Esophagus squamous epithelium (tissue), 4 donors: ENCODE measurements around the gene RBM34.

Experiments
- POLR2A ChIP-seq, 4 donors: fragments of 450-650 bp; IDR thresholded peaks; one replicate each; pipeline ENCODE4 v1.6.1; 2017; ENCODE audit warnings: antibody characterized with exemption in 4 of 4, mild to moderate bottlenecking in 4 of 4, moderate library complexity in 3 of 4
- TF ChIP-seq, protein P1 (sequence below), 6 experiments: fragments of 450-650 bp in 4 of 6; fragments of 200-600 bp in 2 of 6; sonication (generic) in 2 of 6; IDR thresholded peaks; one replicate each; pipeline ENCODE4 v1.5.1; 2016 to 2019; ENCODE audit warnings: antibody characterized with exemption in 6 of 6, mild to moderate bottlenecking in 4 of 6, moderate library complexity in 4 of 6

DNA sequence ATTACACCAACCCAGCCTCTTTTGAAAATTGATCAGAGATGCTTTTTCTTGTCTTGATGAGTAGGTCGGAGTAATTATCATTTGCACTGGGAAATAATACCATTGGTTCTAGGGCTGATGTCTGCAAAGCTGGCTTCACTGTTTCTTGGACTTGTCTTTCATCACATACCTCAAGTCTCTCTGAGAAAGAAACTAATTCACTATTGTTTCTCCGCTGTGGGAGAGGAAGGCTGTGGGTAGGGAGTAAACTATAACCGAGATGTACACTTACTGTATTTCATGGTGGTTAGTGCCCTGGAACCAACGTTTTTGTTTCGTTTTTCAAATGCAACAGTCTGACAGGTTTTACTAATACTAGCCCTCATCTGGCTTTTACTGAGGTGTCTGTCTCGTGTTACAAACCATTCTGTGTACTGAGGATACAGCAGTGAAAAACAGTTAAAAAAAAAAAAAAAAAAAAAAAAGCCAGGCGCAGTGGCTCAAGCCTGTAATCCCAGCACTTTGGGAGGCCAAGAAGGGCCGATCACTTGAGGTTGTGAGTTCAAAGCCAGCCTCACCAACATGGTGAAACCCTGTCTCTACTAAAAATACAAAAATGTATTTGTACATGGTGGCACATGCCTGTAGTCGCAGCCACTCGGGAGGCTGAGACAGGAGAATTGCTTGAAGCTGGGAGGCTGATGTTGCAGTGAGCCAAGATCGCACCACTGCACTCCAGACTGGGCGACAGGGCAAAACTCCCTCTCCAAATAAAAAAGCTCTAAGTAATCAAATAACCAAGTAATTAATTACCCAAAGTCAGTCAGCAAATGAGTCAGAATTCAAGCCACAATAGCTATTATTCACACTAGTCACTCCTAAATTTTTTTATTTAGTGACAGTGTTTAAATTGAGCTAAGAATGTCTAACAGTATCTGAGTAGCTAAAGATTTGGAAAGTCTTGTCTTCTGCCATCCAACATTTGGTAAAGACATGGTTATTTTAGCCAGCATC lies 55.7 kb downstream of the RBM34 start:
- TF ChIP-seq, protein P1, sequence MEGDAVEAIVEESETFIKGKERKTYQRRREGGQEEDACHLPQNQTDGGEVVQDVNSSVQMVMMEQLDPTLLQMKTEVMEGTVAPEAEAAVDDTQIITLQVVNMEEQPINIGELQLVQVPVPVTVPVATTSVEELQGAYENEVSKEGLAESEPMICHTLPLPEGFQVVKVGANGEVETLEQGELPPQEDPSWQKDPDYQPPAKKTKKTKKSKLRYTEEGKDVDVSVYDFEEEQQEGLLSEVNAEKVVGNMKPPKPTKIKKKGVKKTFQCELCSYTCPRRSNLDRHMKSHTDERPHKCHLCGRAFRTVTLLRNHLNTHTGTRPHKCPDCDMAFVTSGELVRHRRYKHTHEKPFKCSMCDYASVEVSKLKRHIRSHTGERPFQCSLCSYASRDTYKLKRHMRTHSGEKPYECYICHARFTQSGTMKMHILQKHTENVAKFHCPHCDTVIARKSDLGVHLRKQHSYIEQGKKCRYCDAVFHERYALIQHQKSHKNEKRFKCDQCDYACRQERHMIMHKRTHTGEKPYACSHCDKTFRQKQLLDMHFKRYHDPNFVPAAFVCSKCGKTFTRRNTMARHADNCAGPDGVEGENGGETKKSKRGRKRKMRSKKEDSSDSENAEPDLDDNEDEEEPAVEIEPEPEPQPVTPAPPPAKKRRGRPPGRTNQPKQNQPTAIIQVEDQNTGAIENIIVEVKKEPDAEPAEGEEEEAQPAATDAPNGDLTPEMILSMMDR (IDR thresholded peaks at IDR 0.05) = no peak
- TF ChIP-seq POLR2A (IDR thresholded peaks at IDR 0.05) = no peak
